Upper lobe of left lung (tissue), 4 donors: ENCODE measurements around the gene ATG4B.

Source experiments
- EP300 ChIP-seq, 4 donors: sonication (generic); formaldehyde crosslinking; IDR thresholded peaks; one replicate each; pipeline ENCODE4 v1.5.1; 2017; ENCODE audit warnings: antibody characterized with exemption in 4 of 4, control low read depth in 2 of 4
- POLR2A ChIP-seq, 4 donors: fragments of 450-650 bp; IDR thresholded peaks; one replicate each; pipeline ENCODE4 v1.5.1; 2016 to 2017; ENCODE audit warnings: antibody characterized with exemption in 4 of 4, mild to moderate bottlenecking in 2 of 4
- POLR2AphosphoS5 ChIP-seq, 2 donors: sonication (generic); formaldehyde crosslinking; IDR thresholded peaks; one replicate each; pipeline ENCODE4 v1.5.1; 2017; ENCODE audit warnings: antibody characterized with exemption in 2 of 2
- TF ChIP-seq, protein P1 (sequence below), 6 experiments: fragments of 450-650 bp in 4 of 6; fragments of 200-600 bp in 2 of 6; sonication (generic) in 2 of 6; IDR thresholded peaks; one replicate each; pipeline ENCODE4 v1.5.1; 2016 to 2019; ENCODE audit warnings: antibody characterized with exemption in 6 of 6

GRCh38 chr2:241666627-241667400 lies 29.3 kb downstream of the ATG4B start:
- TF ChIP-seq, protein P1, sequence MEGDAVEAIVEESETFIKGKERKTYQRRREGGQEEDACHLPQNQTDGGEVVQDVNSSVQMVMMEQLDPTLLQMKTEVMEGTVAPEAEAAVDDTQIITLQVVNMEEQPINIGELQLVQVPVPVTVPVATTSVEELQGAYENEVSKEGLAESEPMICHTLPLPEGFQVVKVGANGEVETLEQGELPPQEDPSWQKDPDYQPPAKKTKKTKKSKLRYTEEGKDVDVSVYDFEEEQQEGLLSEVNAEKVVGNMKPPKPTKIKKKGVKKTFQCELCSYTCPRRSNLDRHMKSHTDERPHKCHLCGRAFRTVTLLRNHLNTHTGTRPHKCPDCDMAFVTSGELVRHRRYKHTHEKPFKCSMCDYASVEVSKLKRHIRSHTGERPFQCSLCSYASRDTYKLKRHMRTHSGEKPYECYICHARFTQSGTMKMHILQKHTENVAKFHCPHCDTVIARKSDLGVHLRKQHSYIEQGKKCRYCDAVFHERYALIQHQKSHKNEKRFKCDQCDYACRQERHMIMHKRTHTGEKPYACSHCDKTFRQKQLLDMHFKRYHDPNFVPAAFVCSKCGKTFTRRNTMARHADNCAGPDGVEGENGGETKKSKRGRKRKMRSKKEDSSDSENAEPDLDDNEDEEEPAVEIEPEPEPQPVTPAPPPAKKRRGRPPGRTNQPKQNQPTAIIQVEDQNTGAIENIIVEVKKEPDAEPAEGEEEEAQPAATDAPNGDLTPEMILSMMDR (IDR thresholded peaks at IDR 0.05) = no peak
- no peak for TF ChIP-seq POLR2A (IDR thresholded peaks at IDR 0.05)
- no peak for TF ChIP-seq POLR2AphosphoS5 (IDR thresholded peaks at IDR 0.05)
- TF ChIP-seq EP300 (IDR thresholded peaks at IDR 0.05) = no peak
